HS-27A (cell line): ENCODE measurements around the gene FRMD5.

Experiments used
- DNase-seq: peaks from one replicate; pipeline ENCODE4 v3.0.0-alpha.2; 2012; ENCODE audit warnings: low read depth, missing footprints

Gene FRMD5

DNA sequence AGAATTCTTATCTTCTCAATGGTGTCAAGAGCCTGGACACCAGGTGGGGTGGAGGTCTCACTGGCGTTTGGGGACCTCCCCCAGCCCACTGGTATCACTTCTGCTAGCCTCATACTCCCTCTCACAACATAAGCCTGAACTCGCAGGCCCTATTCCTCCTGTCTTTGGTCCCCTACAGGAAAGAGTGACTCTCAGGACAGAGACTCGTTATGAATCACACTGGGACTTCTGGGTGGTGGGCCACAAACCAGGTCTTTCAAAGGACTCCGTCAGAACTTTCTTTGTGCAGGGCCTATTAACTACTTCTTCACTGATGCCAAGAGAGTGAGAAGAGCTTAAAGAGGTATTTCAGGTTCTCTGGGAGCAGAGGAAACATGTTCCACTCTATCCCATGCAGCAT, 267.9 kb downstream of the FRMD5 start:
- no peak for DNase-seq

GRCh38 chr15:43923553-43923952, 271.5 kb downstream of the FRMD5 start:
- no peak for DNase-seq

DNA sequence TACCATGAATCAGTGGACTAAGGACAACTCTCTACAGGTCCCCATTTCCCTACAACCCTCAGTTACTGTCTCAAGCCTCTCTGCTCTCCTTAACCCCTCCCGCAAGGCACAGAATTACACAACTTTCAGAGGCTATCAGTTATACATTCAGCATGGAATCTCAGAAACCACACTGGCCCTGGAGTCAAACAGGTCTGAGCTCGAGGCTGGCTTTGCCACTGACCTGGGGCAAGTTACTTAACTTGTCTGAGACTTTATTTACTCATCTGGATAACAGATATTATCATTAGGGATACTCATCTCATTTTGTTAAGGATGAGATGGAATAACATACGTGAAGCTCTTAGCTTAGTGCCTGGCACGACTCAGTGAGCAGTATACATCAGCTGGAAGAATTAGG, 273.1 kb downstream of the FRMD5 start:
- DNase-seq: no peak

DNA sequence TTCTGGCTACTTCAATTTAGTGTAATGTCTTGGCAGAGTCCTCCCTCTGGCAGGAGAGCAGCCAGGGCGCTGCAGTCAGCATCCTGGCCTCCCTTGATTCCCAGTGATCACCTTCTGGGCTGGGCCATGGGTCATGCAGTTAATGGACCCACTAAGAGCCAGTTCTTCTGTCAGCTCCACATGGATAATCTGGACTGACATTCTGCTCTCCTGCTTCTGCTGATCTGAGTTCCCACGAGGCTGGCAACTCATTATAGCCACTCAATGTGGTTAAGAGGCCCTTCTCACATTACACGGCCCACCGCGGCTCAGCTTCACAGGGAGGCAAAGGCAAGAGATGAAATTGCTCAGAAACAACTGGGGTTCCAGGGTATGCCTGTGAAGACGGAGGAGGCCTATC, 274.3 kb downstream of the FRMD5 start:
- DNase-seq: no peak

GRCh38 chr15:43920254-43920600, 274.8 kb downstream of the FRMD5 start:
- DNase-seq: no peak

GRCh38 chr15:43919540-43920253, 275.4 kb downstream of the FRMD5 start:
- no peak for DNase-seq

GRCh38 chr15:43918717-43919116, 276.4 kb downstream of the FRMD5 start:
- DNase-seq: no peak

DNA sequence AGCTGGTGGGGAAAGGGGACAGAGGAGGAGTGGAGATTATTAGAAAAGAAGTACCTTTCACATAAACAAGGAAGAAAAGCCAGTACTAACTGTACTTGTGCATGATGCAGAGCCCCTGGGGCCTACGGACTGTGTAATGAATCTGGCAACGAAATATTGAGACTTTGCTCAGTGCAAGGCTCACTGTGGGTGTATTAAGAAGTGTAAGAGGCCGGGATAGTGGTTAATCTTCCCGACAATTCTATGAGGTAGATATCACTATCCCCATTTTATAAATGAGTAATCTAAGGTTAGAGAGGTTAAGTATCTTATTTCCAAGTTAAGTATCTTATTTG, 278.8 kb downstream of the FRMD5 start:
- DNase-seq: no peak

GRCh38 chr15:43915631-43916325, 279.3 kb downstream of the FRMD5 start:
- DNase-seq: no peak

- no peak for DNase-seq
Measured at GRCh38 chr15:43913941-43914340, 281.1 kb downstream of the FRMD5 start.

DNA sequence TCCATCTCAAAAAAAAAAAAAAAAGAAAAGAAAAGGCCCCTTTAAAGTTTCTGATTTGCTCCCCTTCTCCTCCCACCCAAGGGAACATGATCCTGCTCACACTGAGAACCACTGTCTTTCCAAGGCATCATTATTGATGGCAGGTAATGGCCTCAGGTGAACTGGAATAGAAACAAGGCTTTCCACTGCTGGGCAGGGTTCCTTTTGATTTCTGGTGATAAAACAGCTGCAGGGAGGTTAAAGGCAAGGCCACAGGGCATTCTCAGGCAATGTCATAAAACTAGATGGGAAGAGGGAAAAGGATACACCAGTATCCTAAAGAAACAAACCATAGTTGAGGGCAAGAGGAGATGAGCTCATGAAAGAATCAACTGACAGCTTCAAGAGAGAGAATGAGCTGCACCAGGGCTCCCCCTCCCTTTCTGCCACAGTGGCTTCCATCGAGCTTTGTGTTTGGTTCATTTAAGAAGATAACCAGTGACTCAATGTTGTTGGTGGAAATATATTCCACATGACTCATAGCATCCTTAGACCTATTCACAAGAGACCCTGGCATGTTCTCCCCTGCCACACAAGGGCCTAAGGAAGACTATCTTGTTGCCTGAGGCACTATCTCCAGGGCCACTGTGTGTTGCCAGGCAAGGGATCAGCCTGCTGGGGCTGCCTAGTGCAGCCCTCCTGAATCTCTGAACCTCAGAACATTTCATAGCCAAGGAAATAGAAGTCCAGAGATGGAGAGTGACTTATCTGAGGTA, 281.9 kb downstream of the FRMD5 start:
- peak; percentile 93 for DNase-seq

- no peak for DNase-seq
Measured at GRCh38 chr15:43912208-43912607, 282.9 kb downstream of the FRMD5 start.

GRCh38 chr15:43911235-43911781, 283.8 kb downstream of the FRMD5 start:
- DNase-seq: peak; percentile 84

DNA sequence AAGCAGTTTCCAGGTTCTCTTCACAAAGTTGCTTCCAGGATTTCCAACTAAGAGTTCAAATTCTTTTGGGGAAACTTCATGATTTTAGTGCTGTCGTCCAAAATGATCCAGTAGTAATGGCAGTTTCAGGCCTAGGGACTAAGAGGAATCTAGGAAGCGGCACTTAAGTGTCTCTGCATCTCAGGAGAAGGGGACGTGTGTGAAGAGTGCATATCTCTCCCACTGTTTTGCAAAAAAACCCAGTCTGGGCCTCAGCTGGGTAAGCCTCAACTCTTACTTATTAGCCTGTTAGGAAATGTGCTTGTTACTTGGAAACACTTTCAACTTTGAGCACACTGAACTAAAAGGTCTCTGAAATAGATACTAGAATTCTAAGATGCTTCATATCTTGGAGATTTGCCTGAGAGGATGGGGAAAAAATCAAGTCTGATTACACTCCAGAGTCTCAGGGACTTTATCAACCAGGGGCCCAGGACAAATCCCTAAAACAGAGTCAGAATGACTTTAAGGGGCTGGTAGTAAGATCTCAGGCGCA, 286.5 kb downstream of the FRMD5 start:
- DNase-seq: no peak

DNA sequence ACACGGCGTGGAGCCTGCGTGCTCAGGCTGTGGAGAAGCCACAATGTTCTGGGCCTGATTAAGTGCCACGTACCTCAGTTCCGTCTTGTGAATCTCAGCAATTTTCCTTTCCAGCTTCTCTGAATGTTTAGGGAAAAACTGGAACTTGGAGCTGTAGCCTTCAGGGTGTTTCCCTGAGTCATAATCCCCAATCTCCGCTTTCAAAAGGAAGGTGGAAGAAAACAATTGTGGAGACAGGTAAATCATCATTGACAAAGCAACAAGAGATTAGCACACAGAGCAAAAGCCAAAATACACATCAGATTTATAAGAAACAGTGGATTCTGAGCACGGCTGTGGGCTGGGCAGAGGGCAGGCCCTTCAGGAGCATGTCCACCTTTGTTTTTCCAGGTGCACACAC, 289.3 kb downstream of the FRMD5 start:
- no peak for DNase-seq

- DNase-seq: peak; percentile 33
Measured at GRCh38 chr15:43903864-43904290, 291.2 kb downstream of the FRMD5 start.

DNA sequence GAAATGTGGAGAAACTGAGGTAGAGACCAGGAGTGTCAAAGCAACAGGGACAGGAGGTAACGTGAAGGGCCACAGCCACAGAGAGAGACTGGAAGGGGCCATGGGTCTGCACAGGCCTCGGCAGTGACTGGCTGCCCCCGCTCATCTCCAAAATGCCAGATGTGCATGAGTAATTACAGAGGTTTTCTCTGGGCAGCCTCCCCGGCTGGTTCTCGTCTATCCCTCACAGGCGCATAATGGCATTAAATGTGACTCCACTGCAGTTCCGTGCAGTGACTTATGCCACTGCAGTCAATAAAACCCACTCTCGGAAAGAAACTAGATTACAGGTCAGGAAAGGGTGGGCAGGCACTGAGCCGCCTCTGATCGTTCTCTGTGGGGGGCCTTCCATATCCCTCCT, 293.6 kb downstream of the FRMD5 start:
- DNase-seq: no peak

GRCh38 chr15:43900996-43901395, 294.1 kb downstream of the FRMD5 start:
- no peak for DNase-seq

DNA sequence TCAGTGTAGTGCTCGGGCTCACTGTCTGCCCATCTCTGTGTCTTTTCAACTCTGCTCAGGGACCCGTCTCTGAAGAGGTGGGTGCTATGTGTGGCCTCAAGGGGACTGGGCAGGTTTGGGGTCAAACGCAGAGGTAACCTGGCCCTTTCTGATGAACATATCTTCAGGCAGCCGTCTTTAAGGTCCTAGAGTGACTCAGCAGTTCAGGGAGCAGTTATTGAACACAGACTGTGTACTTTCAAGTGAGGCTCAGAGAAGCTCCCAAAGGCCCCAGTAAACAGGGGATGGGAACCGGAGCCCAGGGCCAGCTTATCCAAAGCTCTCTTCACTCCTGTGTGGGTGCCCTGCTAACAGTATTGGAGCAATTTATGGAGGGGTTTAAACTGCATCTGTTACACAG, 295.1 kb downstream of the FRMD5 start:
- DNase-seq: no peak

GRCh38 chr15:43898891-43899290, 296.2 kb downstream of the FRMD5 start:
- DNase-seq: no peak

- no peak for DNase-seq
Measured at GRCh38 chr15:43896543-43896942, 298.5 kb downstream of the FRMD5 start.

DNA sequence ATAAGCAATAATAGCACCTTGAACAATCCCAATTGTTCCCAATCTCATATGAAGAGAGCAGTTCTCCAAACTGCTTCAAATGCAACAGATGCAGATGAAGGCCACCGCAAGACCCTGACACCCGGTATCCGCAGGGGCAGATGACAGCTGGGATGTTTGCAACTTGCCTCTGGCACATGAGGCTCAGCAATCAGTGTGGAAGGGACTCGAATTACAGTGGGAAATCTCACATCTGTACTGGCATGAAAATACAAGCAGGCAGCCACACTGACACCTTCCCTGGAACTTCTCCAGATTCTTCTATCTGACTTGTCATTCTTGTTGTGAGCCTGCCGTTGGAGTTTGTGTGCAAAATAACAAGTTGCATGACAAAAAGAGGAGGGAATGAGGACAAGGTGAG, 299.5 kb downstream of the FRMD5 start:
- no peak for DNase-seq

GRCh38 chr15:43893956-43894355, 301.1 kb downstream of the FRMD5 start:
- DNase-seq: no peak
